ENCODE results near the gene MPRIP.
A peak's percentile ranks its signal among the peaks of the same experiment; 100 is the strongest.

The MPRIP gene

GRCh38 chr17:17115620-17116019 lies 73.4 kb downstream of the MPRIP start:
- no peak for DNase-seq

DNA sequence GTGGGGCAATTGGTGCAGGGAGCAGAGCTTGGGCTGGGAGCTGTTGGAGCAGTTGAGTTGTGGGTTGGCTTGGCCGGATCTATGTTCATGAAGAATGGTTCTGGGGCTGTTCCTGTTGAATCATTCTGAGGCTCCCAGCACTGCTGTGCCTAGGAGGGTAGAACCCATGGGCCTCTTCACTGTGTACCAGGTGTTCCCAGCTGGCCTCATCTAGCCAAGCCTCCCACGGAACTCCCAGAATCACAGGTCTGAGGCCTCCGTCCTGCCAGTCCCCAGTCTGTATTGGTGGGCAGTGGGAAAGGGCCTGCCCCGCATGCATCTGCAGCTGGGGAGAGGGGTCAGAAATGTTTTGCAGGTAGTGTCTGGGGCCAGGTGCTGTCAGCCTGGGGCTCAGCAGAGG lies 74.1 kb downstream of the MPRIP start:
- no peak for DNase-seq

- no peak for DNase-seq
Observed at GRCh38 chr17:17117923-17118322, 75.7 kb downstream of the MPRIP start.

DNA sequence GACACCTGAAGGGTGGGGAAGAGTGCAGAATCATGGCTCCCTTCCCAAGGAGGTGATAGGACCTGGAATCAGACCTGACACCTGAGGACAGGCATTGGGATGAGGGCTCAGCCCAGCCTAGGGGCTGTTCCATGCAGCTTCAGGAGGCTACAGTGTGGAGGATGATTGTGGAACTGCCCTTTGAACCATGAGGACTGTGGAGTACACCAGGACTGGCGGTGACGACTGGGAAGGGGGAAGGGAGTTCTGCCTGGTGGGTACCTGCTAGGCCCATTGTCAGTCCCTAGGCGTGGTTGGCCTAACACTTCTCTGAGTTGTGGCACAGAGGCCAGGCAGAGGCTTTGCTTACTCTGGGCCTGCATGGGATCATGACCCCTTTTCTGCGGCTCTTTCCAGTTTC lies 76.1 kb downstream of the MPRIP start:
- DNase-seq = no peak

- DNase-seq = no peak
Observed at GRCh38 chr17:17119106-17119505, 76.8 kb downstream of the MPRIP start.

DNA sequence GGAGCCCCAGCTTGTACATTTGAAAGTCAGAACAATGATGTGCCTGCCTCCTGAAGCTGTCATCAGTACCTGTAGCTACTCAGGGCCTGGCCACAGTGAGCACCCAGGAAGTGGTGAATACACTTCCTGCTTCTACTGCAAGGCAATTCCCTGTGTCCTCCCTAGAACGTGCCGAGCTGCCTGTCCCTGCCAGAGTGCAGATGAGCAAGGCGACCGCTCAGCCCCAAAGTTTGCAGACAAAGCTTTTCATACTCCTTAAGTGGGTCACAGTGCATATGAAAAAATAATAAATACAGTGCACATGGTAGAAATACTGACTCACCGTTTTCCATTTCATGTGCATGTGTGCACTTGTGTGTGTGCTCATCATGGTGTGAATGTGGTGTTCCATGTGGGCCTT lies 77.3 kb downstream of the MPRIP start:
- no peak for DNase-seq

DNA sequence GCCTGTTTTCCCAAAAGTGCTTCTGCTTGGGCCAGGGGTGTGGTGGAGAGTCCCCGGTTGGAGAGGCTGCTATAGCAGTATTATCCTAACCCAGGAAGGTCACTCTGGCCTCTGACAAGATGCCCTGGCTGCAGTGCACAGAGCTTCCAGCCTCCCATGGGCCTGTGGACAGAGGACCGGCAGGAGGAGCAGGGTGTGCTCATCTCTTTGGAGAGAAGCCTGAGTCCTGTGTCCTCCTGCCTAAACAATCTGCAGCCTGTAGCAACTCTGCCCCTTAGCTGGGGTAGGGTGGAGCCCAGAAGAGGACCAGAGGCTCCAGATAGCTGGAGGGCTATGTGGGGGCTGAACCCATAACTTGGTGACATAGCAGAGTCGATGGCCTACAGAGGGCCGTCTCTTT lies 78.0 kb downstream of the MPRIP start:
- no peak for DNase-seq

DNA sequence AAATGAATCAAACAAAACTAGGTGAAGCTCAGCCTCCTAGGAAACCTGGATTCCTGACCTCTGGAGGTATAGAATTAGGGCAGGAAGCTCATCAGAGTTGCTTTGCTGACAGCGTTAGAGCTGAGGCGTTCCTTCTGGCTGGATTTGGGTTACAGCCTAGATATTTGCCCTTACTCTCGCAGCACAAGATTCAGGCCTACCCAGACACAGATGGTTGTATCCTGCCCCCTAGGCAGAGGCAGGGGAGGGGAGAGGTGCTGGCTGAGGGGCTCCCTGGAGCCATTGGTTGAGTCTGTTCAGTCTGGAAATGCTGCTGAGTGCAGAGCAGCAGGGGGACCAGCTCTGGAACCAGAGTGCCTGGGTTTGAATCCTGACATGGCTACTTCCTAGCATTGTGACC lies 78.4 kb downstream of the MPRIP start:
- DNase-seq = no peak

GRCh38 chr17:17121162-17121561 lies 78.9 kb downstream of the MPRIP start:
- DNase-seq = no peak

GRCh38 chr17:17122781-17123483 lies 80.7 kb downstream of the MPRIP start:
- no peak for DNase-seq

GRCh38 chr17:17124341-17124740 lies 82.1 kb downstream of the MPRIP start:
- DNase-seq = no peak

DNA sequence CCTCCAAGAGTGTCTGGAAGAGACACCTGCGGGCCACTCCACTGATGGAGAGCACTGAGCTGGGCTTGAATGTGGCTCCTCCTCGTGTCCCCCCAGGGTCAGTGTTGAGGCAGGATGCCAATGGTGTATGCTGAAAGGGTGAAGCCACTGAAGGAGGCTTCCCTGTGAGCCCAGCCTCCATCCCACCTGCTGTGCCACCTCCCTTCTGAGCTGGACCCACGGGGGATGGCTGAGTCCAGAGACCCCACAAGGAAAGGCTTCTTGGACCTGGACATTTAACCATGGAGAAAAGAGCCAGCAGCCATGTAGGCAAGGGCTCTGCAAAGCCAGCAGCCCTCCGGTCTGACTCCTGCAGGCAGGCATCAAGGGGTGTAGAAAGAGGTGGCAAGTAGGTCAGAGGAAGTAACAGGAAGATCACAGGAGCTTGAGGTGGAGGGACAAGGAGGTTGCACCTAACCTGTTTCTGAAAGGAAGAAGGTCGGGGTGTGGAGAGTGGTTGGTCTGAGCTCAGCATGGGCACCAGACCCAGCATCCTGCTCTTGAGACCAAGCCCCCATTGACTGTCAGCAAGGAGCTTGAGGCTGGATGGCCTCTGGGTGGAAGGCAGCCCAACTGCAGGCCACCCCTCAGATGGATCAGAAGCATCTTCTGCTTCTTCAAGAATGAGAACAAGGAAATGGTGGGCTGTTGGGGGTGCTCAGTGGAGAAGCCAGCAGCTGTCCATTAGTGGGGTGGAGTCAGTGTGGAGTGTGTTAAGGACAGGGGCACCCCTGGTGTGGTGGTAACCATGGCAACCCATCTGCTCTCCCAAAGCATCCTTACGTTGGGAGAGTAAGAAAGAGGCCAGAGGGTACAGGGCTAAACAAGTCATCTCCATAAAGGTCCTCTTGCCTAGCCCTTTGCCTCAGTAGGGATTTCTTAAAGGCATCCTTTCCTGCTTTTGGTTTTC lies 83.2 kb downstream of the MPRIP start:
- peak; percentile 38 for DNase-seq

GRCh38 chr17:17126131-17127110 lies 84.2 kb downstream of the MPRIP start:
- no peak for DNase-seq

DNA sequence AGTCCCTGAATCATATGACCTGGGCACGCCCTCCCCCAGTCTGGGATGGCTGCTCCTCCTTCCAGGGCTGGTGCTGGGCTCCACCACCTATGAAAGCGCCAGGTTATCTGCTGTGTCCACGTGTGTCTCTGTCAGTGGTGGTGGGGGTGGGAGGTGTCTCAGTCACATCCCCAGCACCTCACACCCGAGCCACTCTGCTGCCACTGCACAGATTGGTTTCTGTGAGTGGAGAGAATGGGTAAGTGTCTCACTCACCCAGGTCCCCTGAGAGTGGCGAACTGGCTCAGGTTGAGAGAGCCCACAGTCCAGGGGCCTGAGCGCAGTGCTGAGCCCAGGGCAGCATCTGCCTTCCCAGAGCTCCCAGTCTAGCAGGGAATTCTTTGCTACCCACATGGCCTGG lies 84.9 kb downstream of the MPRIP start:
- DNase-seq = no peak

- no peak for DNase-seq
Observed at GRCh38 chr17:17127730-17128291, 85.6 kb downstream of the MPRIP start.

DNA sequence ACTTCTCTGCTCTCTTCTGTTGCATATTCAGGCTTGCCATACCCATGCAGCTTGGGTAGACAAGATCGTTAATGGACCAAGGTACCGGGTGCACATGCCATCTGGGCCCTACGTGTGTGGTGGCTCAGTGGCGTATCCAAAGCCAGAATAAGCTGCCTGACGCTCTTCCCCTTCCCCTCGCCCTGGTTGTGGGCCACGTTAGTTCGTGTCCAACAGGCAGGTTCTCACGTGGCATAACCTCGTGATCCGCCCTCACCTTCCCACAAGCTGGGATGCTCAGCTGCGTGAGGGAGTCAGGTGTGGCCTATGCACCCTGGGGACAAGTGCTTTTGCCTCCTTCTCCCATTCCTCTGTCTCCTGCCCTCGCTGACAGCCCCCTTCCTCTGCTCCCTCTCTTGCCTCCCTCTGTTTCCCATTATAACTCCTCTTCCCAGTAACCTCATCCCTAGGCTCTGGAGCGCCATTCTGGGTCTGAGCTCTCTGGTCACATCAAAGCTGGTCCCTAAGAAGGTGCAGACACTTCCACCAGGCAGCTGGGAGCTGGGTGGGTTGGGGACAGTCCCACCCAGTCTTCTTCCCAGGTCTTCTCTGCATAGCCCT lies 86.3 kb downstream of the MPRIP start:
- no peak for DNase-seq

DNA sequence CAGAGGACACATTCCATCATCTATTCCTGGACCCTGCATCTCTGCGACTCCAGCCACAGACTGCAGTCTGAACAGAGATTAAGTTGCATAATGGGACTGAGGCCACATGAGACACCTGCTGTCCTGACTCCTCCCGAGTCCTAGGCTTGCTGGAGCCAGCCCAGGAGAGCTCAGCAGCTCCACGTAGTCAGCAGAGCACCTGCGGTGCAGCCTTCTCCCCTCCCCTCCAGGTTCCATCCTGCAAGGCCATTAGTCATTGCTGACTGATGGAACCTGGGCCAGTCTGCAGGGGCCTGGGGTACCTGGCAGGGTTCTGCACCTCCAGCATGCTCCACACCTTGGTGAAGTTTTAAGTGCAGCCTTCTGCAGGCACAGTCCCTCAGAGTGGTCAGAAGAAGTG lies 87.2 kb downstream of the MPRIP start:
- DNase-seq = peak; percentile 27

GRCh38 chr17:17130077-17130844 lies 88.0 kb downstream of the MPRIP start:
- DNase-seq = no peak

DNA sequence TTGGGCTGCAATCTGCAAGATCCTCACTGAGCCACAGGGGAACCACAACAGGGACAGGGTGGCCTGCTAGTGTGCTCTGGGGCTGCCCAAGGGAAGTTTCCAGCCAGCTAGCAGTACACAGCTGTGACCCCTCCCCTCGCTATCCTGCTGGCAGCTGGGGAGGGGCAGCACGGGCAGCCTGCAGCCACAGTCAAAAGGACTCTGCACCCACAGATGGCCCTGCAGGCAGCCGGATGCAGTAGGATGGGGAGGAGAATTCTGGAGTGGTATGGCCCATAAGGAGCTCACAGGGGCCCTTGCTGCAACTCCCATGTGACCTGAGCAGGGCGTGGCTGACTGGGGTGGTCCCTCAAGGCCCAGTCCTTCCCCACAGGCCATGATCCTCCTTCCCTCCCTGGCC lies 89.6 kb downstream of the MPRIP start:
- no peak for DNase-seq

DNA sequence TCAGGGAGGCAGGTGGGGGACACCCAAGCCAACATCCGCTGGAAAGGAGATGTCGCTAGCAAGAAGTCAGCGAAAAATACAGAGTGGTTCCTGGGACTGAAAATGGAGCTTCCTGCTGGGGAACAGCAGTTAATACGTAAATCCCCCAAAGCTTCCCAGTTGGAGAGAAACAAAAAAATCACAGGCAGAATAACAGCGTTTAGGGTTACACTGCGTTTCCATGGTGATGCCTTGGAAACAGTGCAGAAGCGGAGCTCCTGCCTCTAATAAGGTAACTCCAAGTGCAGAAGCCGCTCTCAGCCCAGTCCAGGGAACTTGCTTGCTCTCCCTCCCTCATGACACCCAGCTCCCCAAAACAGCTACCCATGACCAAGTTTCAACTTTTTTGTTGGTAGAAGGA lies 90.5 kb downstream of the MPRIP start:
- no peak for DNase-seq

Measured in NCI-H2171 (cell line).